Cerebellar nuclear complex (tissue), 1 donor: ENCODE data around the gene HOXA4.

Experiments
- DNase-seq, 2 experiments: peaks; one replicate each; lab custom pipeline; 2025; lab: John Stamatoyannopoulos, UW

The HOXA4 gene

GRCh38 chr7:27133409-27134231 is 3.1 kb upstream of the HOXA4 start:
- DNase-seq: no peak

GRCh38 chr7:27132978-27133377 is 2.4 kb upstream of the HOXA4 start:
- no peak for DNase-seq

GRCh38 chr7:27132214-27132613 is 1.7 kb upstream of the HOXA4 start:
- DNase-seq: no peak

- no peak for DNase-seq
These were observed 848 bp upstream of the HOXA4 start for GRCh38 chr7:27131390-27131819.

- DNase-seq: no peak
These were observed 623 bp downstream of the HOXA4 start for GRCh38 chr7:27129729-27130539.

GRCh38 chr7:27128776-27129728 is 1.5 kb downstream of the HOXA4 start:
- DNase-seq: no peak

- no peak for DNase-seq
These were observed 2.5 kb downstream of the HOXA4 start for GRCh38 chr7:27128034-27128433.

GRCh38 chr7:27126596-27127327 is 3.8 kb downstream of the HOXA4 start:
- DNase-seq: no peak

GRCh38 chr7:27125986-27126394 is 4.6 kb downstream of the HOXA4 start:
- no peak for DNase-seq

GRCh38 chr7:27124902-27125689 is 5.5 kb downstream of the HOXA4 start:
- no peak for DNase-seq

- no peak for DNase-seq
These were observed 6.3 kb downstream of the HOXA4 start for GRCh38 chr7:27124096-27124901.

- DNase-seq: no peak
These were observed 7.0 kb downstream of the HOXA4 start for GRCh38 chr7:27123477-27124053.

GRCh38 chr7:27123007-27123476 is 7.5 kb downstream of the HOXA4 start:
- DNase-seq: no peak

- no peak for DNase-seq
These were observed 8.3 kb downstream of the HOXA4 start for GRCh38 chr7:27122077-27122910.

GRCh38 chr7:27121684-27122076 is 8.9 kb downstream of the HOXA4 start:
- no peak for DNase-seq

GRCh38 chr7:27119412-27119911 is 11.1 kb downstream of the HOXA4 start:
- DNase-seq: no peak

- no peak for DNase-seq
These were observed 12.0 kb downstream of the HOXA4 start for GRCh38 chr7:27118580-27118979.
